Superior temporal gyrus (tissue), 1 donor: ENCODE data around the gene BCL2A1.
A peak's percentile ranks its signal among the peaks of the same experiment; 100 is the strongest.
"Not testable (repeated sequence)": the region's sequence is repeated elsewhere in the genome, so short reads cannot be mapped to it uniquely, and the experiment has no call there.

Experiments
- DNase-seq: peaks from one replicate; pipeline ENCODE4 v3.0.0-alpha.2; 2016; ENCODE audit errors: extremely low spot score

The BCL2A1 gene

DNA sequence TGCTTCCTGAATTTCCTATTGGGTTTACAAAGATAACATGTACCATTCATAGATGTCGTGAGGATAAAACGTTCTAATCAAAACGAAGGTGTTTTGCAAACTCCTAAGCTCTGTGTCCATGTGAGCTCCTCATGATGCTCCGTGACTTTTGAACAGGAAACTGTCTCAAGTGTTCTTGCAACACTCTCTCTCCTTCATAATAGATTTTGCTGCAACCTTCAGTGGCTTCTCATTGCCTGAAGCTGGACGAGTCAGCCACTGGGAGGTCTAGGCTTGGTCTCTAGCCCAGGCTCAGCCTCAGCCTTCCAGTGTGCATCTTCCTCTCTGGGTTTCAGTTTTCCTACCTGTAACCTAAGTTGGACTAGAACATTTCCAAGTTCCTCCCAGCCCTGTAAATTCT lies 18.7 kb upstream of the BCL2A1 start:
- no peak for DNase-seq

DNA sequence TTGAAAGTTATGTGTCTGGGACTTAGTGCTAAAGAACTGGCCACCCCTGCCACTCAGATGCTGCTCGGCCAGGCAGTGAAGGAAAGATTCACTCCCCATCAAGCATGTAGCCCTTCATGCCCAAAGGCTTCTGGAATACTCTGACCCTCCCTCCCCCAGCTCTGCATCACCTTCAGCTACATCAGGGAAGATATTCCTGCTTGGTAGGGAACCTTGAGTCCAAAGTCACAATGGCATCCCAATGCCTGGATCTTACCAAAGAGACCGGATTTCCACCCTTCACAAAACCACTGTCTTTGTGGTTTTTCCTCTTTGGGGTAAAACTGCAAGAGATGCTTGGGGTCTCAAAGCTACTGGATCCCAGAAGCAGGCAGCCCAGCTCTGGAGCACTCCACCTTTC lies 18.2 kb upstream of the BCL2A1 start:
- no peak for DNase-seq

GRCh38 chr15:79988448-79989117 lies 17.6 kb upstream of the BCL2A1 start:
- DNase-seq: no peak

- DNase-seq: no peak
These were observed 17.0 kb upstream of the BCL2A1 start for GRCh38 chr15:79987969-79988368.

- DNase-seq: no peak
These were observed 16.6 kb upstream of the BCL2A1 start for GRCh38 chr15:79987569-79987955.

- DNase-seq: no peak
These were observed 10.9 kb upstream of the BCL2A1 start for GRCh38 chr15:79981831-79982455.

DNA sequence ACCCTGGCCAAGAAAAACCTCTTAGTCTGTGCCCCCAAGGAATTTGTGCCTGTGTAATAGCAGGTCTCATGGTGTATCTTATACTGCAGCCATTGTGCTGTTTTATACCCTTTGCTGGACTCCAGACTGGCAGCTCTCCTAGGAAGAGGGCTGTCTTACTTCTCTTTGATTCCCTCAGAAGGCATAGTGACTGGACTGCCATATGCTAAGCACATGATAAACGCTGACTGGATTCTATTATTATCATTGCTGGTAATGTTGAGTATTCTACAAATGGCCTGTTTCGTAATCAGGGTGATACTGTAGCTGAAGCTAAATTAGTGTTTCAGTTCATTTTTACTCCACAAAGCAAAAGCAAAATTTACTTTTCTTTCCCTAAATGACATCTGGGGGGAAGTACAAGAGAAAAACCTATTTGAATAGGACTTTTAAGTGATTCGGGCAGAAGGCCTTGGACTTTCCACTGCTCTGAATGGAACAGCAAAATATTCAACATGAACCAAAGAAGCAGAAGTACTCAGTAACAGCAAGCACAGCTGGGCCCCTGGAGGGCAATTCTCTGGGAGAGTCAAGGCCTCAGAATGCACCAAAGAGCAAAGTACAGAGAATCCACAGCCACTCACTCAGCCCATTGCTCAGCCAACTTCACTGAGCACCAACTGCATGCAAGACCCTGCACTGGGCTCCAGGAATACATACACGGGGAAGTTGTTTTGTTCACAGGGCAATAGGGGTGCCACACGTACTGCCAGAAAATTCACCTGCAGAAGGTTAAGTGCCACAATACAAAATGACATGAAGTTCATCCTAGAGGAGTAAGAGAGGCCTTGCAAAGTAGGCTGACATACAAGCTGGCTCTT lies 7.9 kb upstream of the BCL2A1 start:
- peak; percentile 52 for DNase-seq

- no peak for DNase-seq
These were observed 7.3 kb upstream of the BCL2A1 start for GRCh38 chr15:79978260-79978654.

DNA sequence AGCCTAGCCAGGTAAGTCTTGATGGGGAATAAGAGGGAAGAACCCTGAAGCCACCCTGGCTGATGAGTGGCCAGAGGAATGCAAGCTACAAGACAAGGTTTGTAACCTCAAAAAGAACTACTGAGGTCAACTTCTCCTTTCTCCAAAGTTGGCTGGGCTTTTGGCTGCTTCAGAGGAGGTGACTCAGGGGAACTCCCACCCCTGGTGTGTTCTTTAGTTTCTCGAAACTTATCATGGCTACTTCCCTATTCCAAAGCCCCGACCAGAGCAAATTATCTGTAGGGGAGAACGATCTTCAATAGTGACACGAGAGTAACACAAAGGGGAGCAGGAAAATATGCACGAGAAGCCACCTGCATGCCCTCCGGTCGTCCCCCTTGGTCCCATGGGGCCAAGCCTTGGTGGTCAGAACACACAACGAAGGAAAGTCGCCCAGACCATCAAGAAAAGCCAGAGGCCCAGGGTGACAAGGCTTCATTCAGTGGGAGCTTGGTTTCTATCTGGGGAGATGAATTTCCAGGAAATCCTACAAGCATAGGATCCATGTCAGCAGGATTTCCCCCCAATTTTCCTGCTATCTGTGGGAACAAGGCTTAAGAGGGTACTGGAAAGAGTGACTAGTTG lies 6.5 kb upstream of the BCL2A1 start:
- no peak for DNase-seq

- DNase-seq: no peak
These were observed 2.6 kb upstream of the BCL2A1 start for GRCh38 chr15:79973456-79974195.

- DNase-seq: no peak
These were observed 1.9 kb upstream of the BCL2A1 start for GRCh38 chr15:79972863-79973262.

GRCh38 chr15:79970181-79970580 lies 815 bp downstream of the BCL2A1 start:
- no peak for DNase-seq

GRCh38 chr15:79969146-79969545 lies 1.9 kb downstream of the BCL2A1 start:
- DNase-seq: no peak

- no peak for DNase-seq
These were observed 3.5 kb downstream of the BCL2A1 start for GRCh38 chr15:79967298-79968182.

DNA sequence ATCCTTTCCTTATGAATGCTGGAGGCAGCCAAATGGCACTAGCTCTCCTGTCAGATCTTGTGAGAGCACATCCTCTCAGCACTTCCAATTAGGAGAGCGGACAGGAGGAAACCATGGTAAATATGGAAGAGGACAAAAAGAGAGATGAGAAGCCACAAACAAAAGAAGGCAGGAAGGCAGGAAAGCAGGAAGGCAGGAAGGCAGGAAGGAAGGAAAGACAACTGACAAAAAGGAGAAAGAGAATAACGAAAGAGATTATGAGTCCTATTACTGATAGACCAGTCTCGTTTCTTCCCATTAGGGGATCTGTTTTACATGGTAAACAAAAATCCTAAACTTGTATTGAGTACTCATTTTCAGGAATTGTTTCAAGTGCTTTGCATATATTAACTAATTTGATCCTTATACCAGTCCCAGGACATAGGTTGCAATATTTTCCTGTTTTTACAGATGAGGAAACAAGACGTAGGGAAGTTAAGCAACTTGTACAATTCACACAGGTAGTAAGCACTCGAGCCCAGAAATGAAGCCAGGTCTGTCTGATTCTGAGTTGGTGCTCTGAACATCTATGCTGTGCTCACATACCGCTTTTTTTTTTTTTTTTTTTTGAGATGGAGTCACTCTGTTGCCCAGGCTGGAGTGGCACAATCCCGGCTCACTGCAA lies 4.2 kb downstream of the BCL2A1 start:
- no peak for DNase-seq

DNA sequence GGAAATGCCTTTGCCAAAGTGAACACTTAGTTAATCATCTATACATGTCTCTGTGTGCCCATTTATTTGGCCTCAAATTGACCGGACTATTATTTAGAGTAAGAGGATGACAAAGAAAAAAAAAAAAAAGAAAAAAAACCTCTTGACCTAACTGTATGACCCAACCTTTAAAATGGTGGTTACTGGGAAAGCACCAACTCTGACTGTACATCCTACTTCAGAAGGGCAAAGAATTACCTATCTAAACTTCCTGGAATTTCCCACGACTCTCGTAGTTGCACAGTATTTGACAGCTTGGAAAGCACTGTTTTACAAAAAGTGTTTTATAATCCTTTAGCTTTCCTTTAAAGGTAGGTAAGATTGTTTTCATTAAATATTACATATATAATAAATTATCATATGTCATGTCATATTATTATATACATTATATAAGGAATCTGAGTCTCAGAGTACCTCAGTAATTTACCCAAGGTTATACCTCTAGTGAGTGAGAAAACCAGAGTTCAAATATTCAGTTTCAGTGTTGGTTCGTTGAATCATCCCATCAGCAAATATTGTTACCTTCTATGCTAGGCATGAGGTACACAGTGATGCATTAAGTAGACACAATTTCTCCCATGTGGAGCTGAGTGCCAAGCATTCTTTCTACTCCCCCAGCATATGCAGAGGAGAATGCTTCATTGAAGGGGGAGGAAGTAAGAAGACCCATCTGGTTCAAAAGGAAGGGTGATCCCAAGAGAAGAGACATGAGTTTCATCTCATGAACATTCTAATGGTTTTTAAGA lies 5.0 kb downstream of the BCL2A1 start:
- no peak for DNase-seq

GRCh38 chr15:79964232-79964805 lies 6.7 kb downstream of the BCL2A1 start:
- DNase-seq: no peak

DNA sequence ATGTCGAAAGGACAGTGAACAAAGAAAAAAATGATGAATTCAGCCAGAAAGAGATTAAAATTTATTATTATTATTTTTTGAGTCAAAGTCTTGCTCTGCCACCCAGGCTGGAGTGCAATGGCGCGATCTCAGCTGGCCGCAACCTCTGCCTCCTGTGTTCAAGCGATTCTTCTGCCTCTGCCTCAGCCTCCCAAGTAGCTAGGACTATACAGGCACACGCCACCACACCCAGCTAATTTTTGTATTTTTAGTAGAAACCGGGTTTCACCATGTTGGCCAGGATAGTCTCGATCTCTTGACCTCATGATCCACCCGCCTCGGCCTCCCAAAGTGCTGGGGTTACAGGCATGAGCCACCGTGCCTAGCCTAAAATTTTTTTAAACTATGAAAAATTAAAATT lies 8.1 kb downstream of the BCL2A1 start:
- DNase-seq: not testable (repeated sequence)

GRCh38 chr15:79962178-79962577 lies 8.8 kb downstream of the BCL2A1 start:
- DNase-seq: no peak
